Gastrocnemius medialis (tissue), 4 donors: ENCODE data around the gene BCL2L1.

Source experiments
- POLR2A ChIP-seq, 2 donors: fragments of 450-650 bp; IDR thresholded peaks; one replicate each; pipeline ENCODE4 v1.6.1; 2017; ENCODE audit warnings: antibody characterized with exemption in 2 of 2, mild to moderate bottlenecking in 2 of 2, moderate library complexity in 2 of 2
- TF ChIP-seq, protein P1 (sequence below), 5 experiments: fragments of 450-650 bp in 3 of 5; fragments of 200-600 bp in 2 of 5; sonication (generic) in 2 of 5; IDR thresholded peaks in 4 of 5; conservative IDR thresholded peaks in 1 of 5; 1 replicate in 4 of 5; 2 replicates in 1 of 5; pipeline ENCODE4 v1.5.1; 2016 to 2019; ENCODE audit warnings: antibody characterized with exemption in 5 of 5, mild to moderate bottlenecking in 3 of 5, moderate library complexity in 3 of 5

DNA sequence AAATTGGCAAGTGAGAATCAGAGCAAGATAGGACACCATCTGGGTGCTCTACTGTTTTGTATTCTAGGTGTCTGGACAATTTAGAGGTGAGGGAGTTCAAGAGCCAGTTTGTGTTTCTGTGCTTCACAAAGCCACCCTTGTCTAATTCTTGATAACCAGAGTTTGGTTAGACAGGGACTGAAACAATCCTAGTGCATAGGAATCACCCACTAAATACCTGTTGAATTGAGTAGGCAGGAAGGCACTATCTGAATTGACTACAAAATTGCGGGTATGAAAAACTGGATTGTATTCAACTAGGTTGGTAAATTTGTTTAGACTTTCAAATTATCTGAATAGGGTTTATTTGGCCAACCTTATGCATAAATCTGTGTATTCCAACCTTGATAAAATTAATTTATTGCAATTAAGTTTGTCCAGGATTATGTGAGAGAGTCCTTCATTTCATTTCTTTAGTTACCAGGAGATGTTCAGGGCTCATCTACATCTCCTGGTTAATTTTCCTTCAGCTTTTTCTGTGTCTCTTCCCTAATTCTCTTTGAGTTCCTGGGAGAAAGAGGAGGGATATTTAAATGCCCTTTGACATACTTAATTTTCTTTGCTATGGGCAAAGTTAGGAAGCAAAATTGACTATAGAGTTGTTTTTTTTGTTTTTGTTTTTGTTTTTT lies 18.1 kb upstream of the BCL2L1 start:
- TF ChIP-seq, protein P1, sequence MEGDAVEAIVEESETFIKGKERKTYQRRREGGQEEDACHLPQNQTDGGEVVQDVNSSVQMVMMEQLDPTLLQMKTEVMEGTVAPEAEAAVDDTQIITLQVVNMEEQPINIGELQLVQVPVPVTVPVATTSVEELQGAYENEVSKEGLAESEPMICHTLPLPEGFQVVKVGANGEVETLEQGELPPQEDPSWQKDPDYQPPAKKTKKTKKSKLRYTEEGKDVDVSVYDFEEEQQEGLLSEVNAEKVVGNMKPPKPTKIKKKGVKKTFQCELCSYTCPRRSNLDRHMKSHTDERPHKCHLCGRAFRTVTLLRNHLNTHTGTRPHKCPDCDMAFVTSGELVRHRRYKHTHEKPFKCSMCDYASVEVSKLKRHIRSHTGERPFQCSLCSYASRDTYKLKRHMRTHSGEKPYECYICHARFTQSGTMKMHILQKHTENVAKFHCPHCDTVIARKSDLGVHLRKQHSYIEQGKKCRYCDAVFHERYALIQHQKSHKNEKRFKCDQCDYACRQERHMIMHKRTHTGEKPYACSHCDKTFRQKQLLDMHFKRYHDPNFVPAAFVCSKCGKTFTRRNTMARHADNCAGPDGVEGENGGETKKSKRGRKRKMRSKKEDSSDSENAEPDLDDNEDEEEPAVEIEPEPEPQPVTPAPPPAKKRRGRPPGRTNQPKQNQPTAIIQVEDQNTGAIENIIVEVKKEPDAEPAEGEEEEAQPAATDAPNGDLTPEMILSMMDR (IDR thresholded peaks at IDR 0.05 in 4 of 5, conservative IDR thresholded peaks at IDR 0.05 in 1 of 5): no peak
- TF ChIP-seq POLR2A (IDR thresholded peaks at IDR 0.05): no peak
